HG02610 (cell line): ENCODE measurements around the gene C1orf146.
"Not testable (repeated sequence)": the region's sequence is repeated elsewhere in the genome, so short reads cannot be mapped to it uniquely, and the experiment has no call there.

Experiments
- ATAC-seq: cut with Tn5 transposase; IDR thresholded peaks from one replicate; pipeline ENCODE4 v1.9.1; 2021; ENCODE audit warnings: mild to moderate bottlenecking, moderate library complexity; ENCODE audit not compliant: unreplicated experiment

The C1orf146 gene

DNA sequence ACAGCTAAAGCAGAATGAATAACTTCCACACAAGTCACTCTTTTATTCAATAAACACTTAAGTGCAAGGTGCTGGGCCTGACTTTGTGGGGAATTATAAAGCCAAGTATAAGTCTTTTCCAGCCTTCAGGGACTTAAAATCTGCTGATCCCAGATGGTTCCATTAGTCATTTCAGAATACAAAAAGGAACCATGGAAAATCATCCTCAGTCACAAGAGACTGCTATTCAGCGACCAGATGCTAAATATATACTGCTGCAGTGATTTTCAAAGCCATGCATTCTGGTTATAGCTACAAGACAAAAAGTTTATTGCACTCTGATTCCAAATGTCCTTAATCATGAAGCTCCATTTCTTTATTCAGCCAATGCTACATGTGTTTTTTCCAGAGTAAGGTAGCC is 55.3 kb downstream of the C1orf146 start:
- ATAC-seq, result no peak

DNA sequence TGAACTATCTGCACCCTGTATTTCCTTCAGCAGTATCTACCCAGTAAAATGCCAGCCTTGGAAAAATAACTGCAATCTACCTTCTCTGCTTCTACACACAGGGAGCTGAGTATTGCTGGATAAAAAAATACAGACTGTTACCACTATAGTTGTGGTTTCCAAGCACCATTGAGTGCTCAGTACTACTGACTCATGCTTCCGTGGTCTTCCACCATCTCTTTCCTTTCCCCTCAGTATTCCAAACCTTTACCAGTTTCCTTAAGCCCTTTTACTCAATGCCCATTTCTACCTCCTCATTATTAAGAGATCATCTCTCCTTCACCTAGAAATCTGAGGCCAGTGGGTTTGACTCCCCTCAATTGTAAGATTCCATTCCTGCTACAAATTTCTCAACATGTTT is 57.2 kb downstream of the C1orf146 start:
- ATAC-seq, result no peak

DNA sequence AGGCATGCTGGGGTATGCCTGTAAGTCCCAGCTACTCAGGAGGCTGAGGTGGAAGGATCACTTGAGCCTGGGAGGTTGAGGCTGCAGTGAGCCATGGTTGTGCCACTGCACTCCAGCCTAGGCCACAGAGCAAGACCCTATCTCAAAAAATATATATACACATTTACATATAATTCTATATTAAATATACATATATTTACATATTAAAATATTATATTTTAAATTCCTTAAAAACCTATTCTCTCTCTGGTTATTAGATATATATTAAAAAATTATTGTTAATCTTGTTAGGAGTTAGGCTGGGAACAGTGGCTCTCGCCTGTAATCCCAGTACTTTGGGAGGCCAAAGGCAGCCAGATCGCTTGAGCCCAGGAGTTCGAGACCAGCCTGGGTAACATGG is 58.4 kb downstream of the C1orf146 start:
- no peak for ATAC-seq

GRCh38 chr1:92277105-92277723 is 59.5 kb downstream of the C1orf146 start:
- no peak for ATAC-seq

- ATAC-seq, result not testable (repeated sequence)
Observed at GRCh38 chr1:92279781-92280180, 62.1 kb downstream of the C1orf146 start.

GRCh38 chr1:92281411-92281810 is 63.7 kb downstream of the C1orf146 start:
- not testable (repeated sequence) for ATAC-seq

- ATAC-seq, result no peak
Observed at GRCh38 chr1:92291372-92291999, 73.8 kb downstream of the C1orf146 start.
